Fibroblast of lung (primary cell): ENCODE results near the gene GRIA1. TPM values are rescaled to one million over a fixed set of nuclear protein-coding genes. Genes with fewer than 3 reads are reported as not detected.

Experiments
- DNase-seq, 2 donors: peaks; one replicate each; pipeline versions ENCODE4 v3.0.0 to v3.0.0-alpha.2; 2010; ENCODE audit warnings: low read depth in 2 of 2
- H2AFZ ChIP-seq: 2 replicates; pipeline ENCODE4 v1.5.1; 2012; ENCODE audit warnings: low read length, control low read depth, inconsistent platforms
- H3K27ac ChIP-seq: 2 replicates; pipeline ENCODE4 v1.5.1; 2011; ENCODE audit warnings: low read length, control low read depth; ENCODE audit not compliant: insufficient read depth
- H3K27me3 ChIP-seq: 2 replicates; pipeline ENCODE4 v1.5.1; 2011; ENCODE audit warnings: mild to moderate bottlenecking, low read length; ENCODE audit not compliant: control insufficient read depth, insufficient read depth
- H3K36me3 ChIP-seq: 2 replicates; pipeline ENCODE4 v1.5.1; 2011; ENCODE audit warnings: low read length; ENCODE audit not compliant: control insufficient read depth, insufficient read depth
- H3K4me1 ChIP-seq: 2 replicates; pipeline ENCODE4 v1.5.1; 2011; ENCODE audit warnings: low read length; ENCODE audit not compliant: control insufficient read depth, insufficient read depth; ENCODE audit errors: extremely low read depth
- H3K4me2 ChIP-seq: 2 replicates; pipeline ENCODE4 v1.5.1; 2011; ENCODE audit warnings: low read length, control low read depth; ENCODE audit not compliant: insufficient read depth; ENCODE audit errors: extremely low read depth
- H3K4me3 ChIP-seq, 4 experiments: fragments of 200-600 bp in 1 of 4; sonication (generic) in 1 of 4; replicated peaks in 1 of 4; 2 replicates each; pipeline ENCODE4 v1.5.1; 2011 to 2016; ENCODE audit warnings: low read length in 4 of 4, low read depth in 3 of 4, mild to moderate bottlenecking in 3 of 4, control low read depth in 2 of 4, inconsistent platforms in 1 of 4, mixed read lengths in 1 of 4; ENCODE audit not compliant: insufficient read depth in 1 of 4; ENCODE audit errors: control extremely low read depth in 1 of 4
- H3K79me2 ChIP-seq: 2 replicates; pipeline ENCODE4 v1.5.1; 2012; ENCODE audit warnings: mild to moderate bottlenecking, low read length, inconsistent platforms; ENCODE audit not compliant: control insufficient read depth, insufficient read depth
- H3K9ac ChIP-seq: 2 replicates; pipeline ENCODE4 v1.5.1; 2011; ENCODE audit warnings: mild to moderate bottlenecking, low read length, control low read depth; ENCODE audit not compliant: insufficient read depth
- H3K9me3 ChIP-seq: 2 replicates; pipeline ENCODE4 v1.5.1; 2012; ENCODE audit warnings: low read depth, low read length; ENCODE audit not compliant: control insufficient read depth, insufficient read depth
- H4K20me1 ChIP-seq: 2 replicates; pipeline ENCODE4 v1.5.1; 2011; ENCODE audit warnings: low read length; ENCODE audit not compliant: control insufficient read depth, insufficient read depth; ENCODE audit errors: extremely low read depth
- CTCF ChIP-seq, 2 donors: IDR thresholded peaks in 1 of 2; conservative IDR thresholded peaks in 1 of 2; 1 replicate in 1 of 2; 2 replicates in 1 of 2; pipeline ENCODE4 v1.5.1; 2011 to 2012; ENCODE audit warnings: low read length in 2 of 2, control low read depth in 1 of 2, inconsistent platforms in 1 of 2, low read depth in 1 of 2, mild to moderate bottlenecking in 1 of 2
- EZH2 ChIP-seq: IDR thresholded peaks from 2 replicates; pipeline ENCODE4 v1.5.1; 2012; ENCODE audit warnings: low read length, control low read depth, mild to moderate bottlenecking; ENCODE audit errors: missing control alignments
- polyA plus RNA-seq, 2 donors: library from polyadenylated mRNA; depleted of rRNA in 1 of 2; stranded (reverse) in 1 of 2; unstranded in 1 of 2; fragments of >200 nt; gene quantifications; 2 replicates each; pipeline ENCODE4 v1.2.1, GENCODE V29; 2011 to 2012; ENCODE audit warnings: missing spikeins in 1 of 2
- total RNA-seq: library from RNA; depleted of rRNA; stranded (reverse); fragments of >200 nt; gene quantifications from 2 replicates; pipeline ENCODE4 v1.2.1, GENCODE V29; 2014

Gene GRIA1
- total and polyA plus RNA-seq, 2 donors (not counting 1 experiment from before 2014, with no cell fraction given) = 2.0 to 4.5 TPM

- Histone ChIP-seq H3K27ac (no peak overlapping the region), H3K4me2 (no peak overlapping the region), H3K9ac (no peak overlapping the region), H3K79me2 (no peaks in the 10 kb centered on the region), H3K9me3 (no peaks in the 10 kb centered on the region), H2AFZ (no peak overlapping the region), H3K27me3 (no peaks in the 10 kb centered on the region), H3K4me1 (no peaks in the 10 kb centered on the region), H4K20me1 (no peaks in the 10 kb centered on the region), H3K4me3 (no peak overlapping the region), H3K36me3 (no peaks in the 10 kb centered on the region)
- peak; percentile 5 to 8 for DNase-seq
- TF ChIP-seq CTCF (conservative IDR thresholded peaks at IDR 0.05 in 1 of 2, IDR thresholded peaks at IDR 0.05 in 1 of 2; ENCODE audit: low read depth in 1 of 2, low read length in 2 of 2) (no peak), EZH2 (no peak)
These were observed 221.3 kb downstream of the GRIA1 start for GRCh38 chr5:153711755-153712154.

DNA sequence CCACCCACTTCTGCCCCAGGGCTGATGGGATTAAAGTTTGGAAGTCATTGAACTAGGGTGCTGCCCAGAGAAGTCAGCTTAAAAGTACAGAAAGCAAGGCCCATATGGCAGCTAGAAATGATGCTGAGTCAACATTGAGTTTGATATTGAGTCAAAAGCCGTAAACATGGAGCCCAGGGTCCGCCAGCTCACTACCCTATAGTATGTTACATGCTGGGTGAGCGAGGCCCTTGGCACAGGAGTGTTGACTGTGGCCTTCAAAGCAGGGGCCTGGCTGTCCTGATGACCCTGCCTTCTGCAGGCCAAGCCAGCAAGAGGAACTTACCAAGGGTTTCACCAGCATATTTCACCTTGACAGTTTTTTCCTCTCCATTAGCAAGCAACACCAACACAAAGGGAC lies 222.5 kb downstream of the GRIA1 start:
- no peak overlapping the region for H2AFZ ChIP-seq

GRCh38 chr5:153713943-153714342 lies 223.5 kb downstream of the GRIA1 start:
- H3K27ac ChIP-seq = no peak overlapping the region
- H3K9ac ChIP-seq = no peak overlapping the region
- H3K4me1 ChIP-seq = no peaks in the 10 kb centered on the region
- no peaks in the 10 kb centered on the region for H4K20me1 ChIP-seq
- peak in 1 of 2 donors; percentile 18 for DNase-seq
- no peaks in the 10 kb centered on the region for H3K9me3 ChIP-seq
- H3K27me3 ChIP-seq = no peaks in the 10 kb centered on the region
- no peak overlapping the region for H3K4me2 ChIP-seq
- no peak overlapping the region for H2AFZ ChIP-seq
- no peak overlapping the region for H3K4me3 ChIP-seq
- TF ChIP-seq CTCF (conservative IDR thresholded peaks at IDR 0.05 in 1 of 2, IDR thresholded peaks at IDR 0.05 in 1 of 2; ENCODE audit: low read depth in 1 of 2, low read length in 2 of 2) (no peak), EZH2 (no peak)
- H3K79me2 ChIP-seq = no peaks in the 10 kb centered on the region
- no peaks in the 10 kb centered on the region for H3K36me3 ChIP-seq

More for the DNA sequence above, 222.5 kb downstream of the GRIA1 start:
- Histone ChIP-seq H3K36me3 (no peaks in the 10 kb centered on the region), H3K27ac (no peak overlapping the region), H3K9ac (no peak overlapping the region), H3K4me1 (no peaks in the 10 kb centered on the region), H3K27me3 (no peaks in the 10 kb centered on the region), H4K20me1 (no peaks in the 10 kb centered on the region), H3K4me3 (no peak overlapping the region), H3K4me2 (no peak overlapping the region), H3K9me3 (no peaks in the 10 kb centered on the region), H3K79me2 (no peaks in the 10 kb centered on the region)
- DNase-seq = no peak
- no peak for TF ChIP-seq CTCF (conservative IDR thresholded peaks at IDR 0.05 in 1 of 2, IDR thresholded peaks at IDR 0.05 in 1 of 2; ENCODE audit: low read depth in 1 of 2, low read length in 2 of 2)
- TF ChIP-seq EZH2 = no peak
